ENCODE results near the gene MYCBPAP.

Gene MYCBPAP

DNA sequence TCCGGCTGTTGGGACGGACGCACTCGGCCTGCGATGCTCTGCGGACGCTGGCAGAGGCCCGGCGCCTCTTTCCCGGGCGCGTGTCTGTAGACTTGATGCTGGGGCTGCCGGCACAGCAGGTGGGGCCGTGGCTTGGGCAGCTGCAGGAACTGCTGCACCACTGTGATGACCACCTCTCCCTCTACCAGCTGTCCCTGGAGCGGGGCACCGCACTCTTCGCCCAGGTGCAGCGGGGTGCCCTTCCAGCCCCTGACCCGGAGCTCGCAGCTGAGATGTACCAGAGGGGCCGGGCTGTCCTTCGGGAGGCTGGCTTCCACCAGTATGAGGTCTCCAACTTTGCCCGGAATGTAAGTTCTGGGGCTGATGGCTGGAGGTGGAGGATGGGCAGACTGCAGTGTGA is 26.1 kb upstream of the MYCBPAP start:
- H3K4me3 ChIP-seq (replicated peaks; ENCODE audit: low read depth, low read length) = no peak overlapping the region
- DNase-seq (ENCODE audit: low read depth) = no peak
- TF ChIP-seq, protein P1, sequence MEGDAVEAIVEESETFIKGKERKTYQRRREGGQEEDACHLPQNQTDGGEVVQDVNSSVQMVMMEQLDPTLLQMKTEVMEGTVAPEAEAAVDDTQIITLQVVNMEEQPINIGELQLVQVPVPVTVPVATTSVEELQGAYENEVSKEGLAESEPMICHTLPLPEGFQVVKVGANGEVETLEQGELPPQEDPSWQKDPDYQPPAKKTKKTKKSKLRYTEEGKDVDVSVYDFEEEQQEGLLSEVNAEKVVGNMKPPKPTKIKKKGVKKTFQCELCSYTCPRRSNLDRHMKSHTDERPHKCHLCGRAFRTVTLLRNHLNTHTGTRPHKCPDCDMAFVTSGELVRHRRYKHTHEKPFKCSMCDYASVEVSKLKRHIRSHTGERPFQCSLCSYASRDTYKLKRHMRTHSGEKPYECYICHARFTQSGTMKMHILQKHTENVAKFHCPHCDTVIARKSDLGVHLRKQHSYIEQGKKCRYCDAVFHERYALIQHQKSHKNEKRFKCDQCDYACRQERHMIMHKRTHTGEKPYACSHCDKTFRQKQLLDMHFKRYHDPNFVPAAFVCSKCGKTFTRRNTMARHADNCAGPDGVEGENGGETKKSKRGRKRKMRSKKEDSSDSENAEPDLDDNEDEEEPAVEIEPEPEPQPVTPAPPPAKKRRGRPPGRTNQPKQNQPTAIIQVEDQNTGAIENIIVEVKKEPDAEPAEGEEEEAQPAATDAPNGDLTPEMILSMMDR (IDR thresholded peaks at IDR 0.05; ENCODE audit: low read length, missing control alignments) = no peak

DNA sequence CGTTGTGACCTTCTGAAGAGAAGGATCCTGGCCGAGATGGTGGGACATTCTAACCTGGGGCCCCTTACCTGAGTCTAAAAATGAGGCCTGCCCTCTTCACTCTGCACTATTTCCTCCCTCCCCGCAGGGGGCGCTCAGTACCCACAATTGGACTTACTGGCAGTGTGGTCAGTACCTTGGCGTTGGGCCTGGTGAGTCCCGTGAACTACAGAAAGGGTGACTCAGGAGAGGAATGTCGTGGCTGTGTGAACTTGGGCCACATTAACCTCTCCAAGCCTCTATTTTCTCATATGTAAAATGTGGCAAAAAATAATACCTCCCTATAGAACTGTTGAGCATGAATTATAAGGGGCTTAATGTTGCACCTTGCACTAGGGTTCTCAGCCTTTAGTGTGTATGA is 25.7 kb upstream of the MYCBPAP start:
- peak; percentile 98 for DNase-seq (ENCODE audit: low read depth)
- TF ChIP-seq, protein P1 (IDR thresholded peaks at IDR 0.05; ENCODE audit: low read length, missing control alignments) = peak; percentile 90
- no peak overlapping the region for H3K4me3 ChIP-seq (replicated peaks; ENCODE audit: low read depth, low read length)

DNA sequence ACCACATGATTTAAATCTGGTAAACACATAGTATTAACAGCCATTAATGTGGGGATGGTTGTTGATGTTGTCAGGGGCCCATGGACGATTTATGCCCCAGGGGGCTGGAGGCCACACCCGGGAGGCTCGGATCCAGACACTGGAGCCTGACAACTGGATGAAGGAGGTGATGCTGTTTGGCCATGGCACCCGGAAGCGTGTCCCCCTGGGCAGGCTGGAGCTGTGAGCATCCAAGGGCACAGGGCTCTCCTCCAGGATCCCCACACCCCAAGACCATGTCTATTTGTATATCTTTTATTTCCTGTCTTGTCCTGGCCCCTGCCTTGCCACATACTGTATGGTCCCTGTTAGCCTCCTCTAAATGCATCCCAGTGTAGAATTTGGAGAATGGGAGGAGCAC is 25.0 kb upstream of the MYCBPAP start:
- TF ChIP-seq, protein P1 (IDR thresholded peaks at IDR 0.05; ENCODE audit: low read length, missing control alignments) = no peak
- no peak overlapping the region for H3K4me3 ChIP-seq (replicated peaks; ENCODE audit: low read depth, low read length)
- DNase-seq (ENCODE audit: low read depth) = no peak

DNA sequence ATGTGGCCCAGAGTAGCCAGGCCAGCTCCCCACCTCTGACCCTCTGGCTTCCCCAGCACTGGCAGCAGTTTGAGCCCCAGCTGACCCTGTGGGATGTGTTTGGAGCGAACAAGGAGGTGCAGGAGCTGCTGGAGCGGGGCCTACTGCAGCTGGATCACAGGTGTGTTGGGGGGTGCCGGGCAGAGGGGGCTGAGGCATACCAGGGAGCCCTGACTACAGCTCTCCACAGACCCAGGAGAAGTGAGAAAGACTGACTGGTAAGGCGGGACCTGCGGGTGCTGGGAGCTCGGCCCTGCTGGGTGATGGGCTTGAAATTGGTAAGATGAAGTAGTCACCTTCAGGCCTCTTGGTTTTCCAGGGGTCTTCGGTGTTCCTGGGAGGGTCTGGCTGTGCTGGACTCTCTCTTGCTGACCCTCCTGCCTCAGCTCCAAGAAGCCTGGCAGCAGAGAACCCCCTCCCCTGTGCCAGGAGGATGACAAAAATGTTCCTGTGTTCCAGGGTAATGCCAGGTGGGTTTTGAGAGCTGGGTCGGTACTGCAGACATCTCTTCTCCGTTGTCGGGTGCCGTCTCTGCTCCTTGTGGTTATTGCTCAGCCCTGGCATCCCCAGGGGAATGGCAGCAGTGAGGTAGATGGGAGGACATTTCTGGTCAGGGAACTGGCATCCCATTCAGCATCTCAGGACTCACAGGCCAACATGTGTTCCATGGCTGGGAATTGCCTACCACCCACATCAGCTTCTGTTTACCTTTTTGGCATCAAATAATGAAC is 23.7 kb upstream of the MYCBPAP start:
- DNase-seq (ENCODE audit: low read depth) = no peak
- H3K4me3 ChIP-seq (replicated peaks; ENCODE audit: low read depth, low read length) = no peak overlapping the region
- TF ChIP-seq, protein P1 (IDR thresholded peaks at IDR 0.05; ENCODE audit: low read length, missing control alignments) = no peak

DNA sequence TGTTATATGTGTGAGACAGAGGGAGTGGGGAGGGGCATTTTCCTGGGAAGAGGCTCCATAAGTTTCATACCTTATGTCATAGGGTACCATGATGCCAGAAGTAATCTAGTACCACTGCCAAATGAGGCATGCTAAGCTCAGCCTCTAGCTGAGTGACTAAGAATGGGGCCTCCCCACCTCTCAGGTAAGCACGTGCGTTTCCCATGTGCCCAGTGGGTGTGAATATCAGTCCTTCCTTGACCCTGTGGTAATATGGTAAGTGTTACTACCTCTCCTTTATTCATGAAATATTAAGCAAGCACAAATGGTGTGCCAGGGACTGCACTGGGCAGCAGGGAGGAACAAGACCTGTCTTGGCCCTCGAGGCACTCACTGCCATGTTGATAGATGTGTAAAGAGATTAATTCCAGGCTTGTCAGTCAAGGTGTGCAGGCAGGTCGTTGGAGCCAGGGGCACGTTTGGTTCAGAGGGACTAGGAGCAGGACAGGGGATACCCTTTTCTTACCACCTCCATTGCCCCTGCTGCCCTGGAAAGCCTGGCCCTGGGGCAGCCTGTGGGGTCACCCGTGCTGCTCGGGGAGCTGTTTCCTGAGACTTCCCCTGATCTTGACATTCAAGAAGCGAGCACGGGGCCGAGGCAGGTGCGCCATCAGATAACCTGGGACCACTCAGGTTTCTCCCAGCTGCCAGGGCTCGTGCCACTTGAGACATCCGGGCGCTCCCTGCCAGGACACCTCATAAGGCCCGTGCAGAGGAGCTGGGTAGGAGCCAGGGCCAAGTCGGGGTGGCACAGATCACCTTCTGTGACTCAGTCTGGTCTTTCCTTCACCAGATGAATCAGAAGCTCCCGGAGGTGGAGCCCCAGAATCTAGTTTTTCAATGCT is 20.8 kb upstream of the MYCBPAP start:
- no peak overlapping the region for H3K4me3 ChIP-seq (replicated peaks; ENCODE audit: low read depth, low read length)
- DNase-seq (ENCODE audit: low read depth) = no peak
- TF ChIP-seq, protein P1 (IDR thresholded peaks at IDR 0.05; ENCODE audit: low read length, missing control alignments) = no peak

DNA sequence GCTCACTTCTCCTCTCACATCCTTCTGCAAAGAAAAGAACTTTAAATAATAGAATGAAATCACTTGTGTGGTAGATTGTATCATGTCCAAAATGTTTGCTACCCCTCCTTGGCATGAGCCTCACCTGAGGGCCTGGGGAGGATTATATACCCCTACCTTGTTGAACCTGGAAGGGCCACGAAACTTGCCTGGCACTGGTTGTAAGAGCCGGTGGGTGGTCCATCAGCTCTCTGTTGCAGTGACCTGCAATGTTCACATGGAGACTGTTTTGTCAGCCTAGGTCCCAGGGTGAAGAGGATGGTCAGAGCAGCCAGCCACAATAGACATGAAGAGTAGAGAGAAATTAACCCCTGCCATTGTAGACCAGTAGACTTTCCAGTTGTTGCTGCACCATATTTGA is 19.4 kb upstream of the MYCBPAP start:
- DNase-seq (ENCODE audit: low read depth) = no peak
- TF ChIP-seq, protein P1 (IDR thresholded peaks at IDR 0.05; ENCODE audit: low read length, missing control alignments) = no peak
- H3K4me3 ChIP-seq (replicated peaks; ENCODE audit: low read depth, low read length) = no peak overlapping the region
